Spleen (tissue), 7 donors: ENCODE results near the gene SERINC5.

Source experiments
- POLR2A ChIP-seq, 3 donors: fragments of 450-650 bp; IDR thresholded peaks; one replicate each; pipeline ENCODE4 v1.5.1; 2017; ENCODE audit warnings: antibody characterized with exemption in 3 of 3, mild to moderate bottlenecking in 1 of 3
- TF ChIP-seq, protein P1 (sequence below), 11 experiments: fragments of 200-600 bp in 7 of 11; fragments of 450-650 bp in 4 of 11; sonication (generic) in 4 of 11; IDR thresholded peaks in 8 of 11; conservative IDR thresholded peaks in 3 of 11; 1 replicate in 7 of 11; 2 replicates in 4 of 11; pipeline versions ENCODE4 v1.4.0 to v1.8.0; 2016 to 2021; ENCODE audit warnings: antibody characterized with exemption in 11 of 11, inconsistent platforms in 4 of 11, mild to moderate bottlenecking in 1 of 11
- donor health status: DM: no; HTN: no; CAD: no; lungs with moderate emphysema.
- donor health status: DM: no; HTN: no; CAD: no.
- donor health status: DM: no; HTN: no; CAD: no.

DNA sequence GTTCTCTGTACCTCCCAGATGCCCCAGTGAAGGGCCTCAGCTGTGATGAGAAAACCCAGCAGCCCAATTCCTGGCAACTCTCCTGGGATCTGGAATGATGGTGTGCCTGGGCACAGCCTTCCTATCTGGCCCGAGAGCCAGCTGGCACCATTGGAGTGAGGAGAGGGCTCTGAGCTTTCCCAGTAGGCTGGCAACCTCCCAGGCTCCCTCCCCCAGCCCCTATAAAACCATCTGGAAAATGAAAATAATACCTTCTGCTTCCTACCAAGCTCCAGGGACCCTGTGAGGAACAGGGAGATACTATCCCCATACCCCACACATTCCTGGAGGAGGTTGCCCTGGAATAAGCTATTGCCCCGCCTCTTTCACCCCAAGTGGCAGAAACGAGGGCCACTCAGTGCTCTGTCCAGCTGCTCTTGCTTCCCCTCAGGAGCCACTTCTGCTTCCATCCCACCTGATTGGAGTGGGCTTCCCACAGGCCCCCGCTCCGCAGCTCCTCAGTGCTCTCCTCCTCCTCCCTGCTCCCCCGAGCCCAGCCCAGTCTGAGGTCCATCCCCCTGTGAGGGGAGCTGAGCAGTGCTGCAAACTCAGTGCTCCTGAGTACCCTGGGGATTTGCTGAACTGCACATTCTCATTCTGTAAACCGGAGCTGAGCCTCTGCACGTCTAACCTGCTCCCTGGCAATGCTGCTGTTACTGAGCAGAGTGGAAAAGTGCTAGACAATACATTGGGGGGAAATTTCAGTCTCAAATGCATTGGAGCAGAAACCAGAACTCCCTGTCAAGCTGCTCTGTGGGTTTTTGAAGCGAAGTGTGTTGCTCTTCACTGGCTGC, 146.0 kb downstream of the SERINC5 start:
- TF ChIP-seq, protein P1, sequence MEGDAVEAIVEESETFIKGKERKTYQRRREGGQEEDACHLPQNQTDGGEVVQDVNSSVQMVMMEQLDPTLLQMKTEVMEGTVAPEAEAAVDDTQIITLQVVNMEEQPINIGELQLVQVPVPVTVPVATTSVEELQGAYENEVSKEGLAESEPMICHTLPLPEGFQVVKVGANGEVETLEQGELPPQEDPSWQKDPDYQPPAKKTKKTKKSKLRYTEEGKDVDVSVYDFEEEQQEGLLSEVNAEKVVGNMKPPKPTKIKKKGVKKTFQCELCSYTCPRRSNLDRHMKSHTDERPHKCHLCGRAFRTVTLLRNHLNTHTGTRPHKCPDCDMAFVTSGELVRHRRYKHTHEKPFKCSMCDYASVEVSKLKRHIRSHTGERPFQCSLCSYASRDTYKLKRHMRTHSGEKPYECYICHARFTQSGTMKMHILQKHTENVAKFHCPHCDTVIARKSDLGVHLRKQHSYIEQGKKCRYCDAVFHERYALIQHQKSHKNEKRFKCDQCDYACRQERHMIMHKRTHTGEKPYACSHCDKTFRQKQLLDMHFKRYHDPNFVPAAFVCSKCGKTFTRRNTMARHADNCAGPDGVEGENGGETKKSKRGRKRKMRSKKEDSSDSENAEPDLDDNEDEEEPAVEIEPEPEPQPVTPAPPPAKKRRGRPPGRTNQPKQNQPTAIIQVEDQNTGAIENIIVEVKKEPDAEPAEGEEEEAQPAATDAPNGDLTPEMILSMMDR (IDR thresholded peaks at IDR 0.05 in 8 of 11, conservative IDR thresholded peaks at IDR 0.05 in 3 of 11) = no peak
- no peak for TF ChIP-seq POLR2A (IDR thresholded peaks at IDR 0.05)
